NCI-H2029 (cell line): ENCODE measurements around the gene ASPHD1.
"Not testable (repeated sequence)": the region's sequence is repeated elsewhere in the genome, so short reads cannot be mapped to it uniquely, and the experiment has no call there.

Experiments used
- DNase-seq: peaks from one replicate; lab custom pipeline; 2025; lab: John Stamatoyannopoulos, UW

ASPHD1 gene, protein sequence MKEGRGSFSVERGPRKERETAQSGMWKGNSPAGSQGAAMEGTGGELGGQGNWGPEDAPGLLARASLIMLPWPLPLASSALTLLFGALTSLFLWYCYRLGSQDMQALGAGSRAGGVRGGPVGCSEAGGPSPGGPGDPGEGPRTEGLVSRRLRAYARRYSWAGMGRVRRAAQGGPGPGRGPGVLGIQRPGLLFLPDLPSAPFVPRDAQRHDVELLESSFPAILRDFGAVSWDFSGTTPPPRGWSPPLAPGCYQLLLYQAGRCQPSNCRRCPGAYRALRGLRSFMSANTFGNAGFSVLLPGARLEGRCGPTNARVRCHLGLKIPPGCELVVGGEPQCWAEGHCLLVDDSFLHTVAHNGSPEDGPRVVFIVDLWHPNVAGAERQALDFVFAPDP

DNA sequence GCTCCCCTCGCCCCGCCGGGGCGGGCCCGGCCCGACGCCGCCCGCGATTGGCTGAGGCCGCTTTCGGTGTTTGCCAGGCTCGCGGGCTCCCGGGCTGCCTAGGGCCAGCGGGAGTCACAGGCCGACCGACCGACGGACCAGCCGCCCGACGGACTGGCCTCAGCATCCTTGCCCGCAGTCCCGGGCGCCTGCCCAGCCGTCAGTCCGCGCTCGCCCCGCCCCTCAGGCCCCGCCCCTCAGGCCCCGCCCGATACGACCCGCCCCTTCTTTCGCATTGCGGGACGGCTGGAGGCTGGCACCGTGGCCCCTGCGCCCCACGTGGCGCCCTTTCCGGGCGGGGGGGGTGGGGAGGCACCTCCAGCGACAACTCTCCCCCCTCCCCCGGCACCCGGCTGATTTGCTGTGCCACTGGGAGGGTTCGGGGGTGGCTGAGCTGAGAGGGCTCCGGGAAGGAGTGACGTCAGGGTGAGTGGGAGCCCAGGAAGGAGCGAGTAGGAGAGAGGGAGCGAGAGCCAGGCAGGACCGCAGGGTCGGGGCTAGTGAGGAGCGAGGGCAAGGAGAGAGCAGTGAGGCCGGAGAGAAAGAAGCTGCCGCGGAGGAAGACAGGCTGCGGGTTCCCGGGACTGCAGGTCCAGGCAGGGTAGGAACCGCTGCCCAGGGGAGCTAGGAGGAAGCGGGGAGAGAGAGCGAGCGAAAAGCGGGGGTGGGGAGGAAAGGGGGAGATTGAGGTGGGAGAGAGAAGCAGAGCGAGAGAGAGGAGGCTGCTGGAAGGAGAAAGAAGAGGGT, at the start of gene ASPHD1:
TSS of gene ASPHD1 (plus strand) at position 387 of the 786 bp plus-strand sequence. CDS start 484 bp downstream, outside the sequence.
- peak; percentile 48 for DNase-seq

DNA sequence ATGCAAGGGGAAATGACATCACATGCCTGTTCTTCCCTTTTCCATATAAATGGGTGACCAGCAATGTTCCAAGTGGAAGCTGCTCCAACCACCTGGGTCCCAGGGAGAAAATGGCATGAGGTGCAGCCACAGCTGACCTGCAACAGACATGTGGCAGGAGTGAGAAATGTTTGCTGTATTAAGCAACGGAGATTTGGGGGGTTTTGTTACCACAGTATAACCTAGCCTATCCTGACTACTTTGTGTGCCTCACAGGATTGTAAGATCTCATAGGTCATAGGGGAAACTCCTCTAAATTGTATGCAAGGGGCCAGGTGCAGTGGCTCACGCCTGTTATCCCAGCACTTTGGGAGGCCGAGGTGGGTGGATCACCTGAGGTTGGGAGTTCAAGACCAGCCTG, 49.3 kb upstream of the ASPHD1 start:
- no peak for DNase-seq

DNA sequence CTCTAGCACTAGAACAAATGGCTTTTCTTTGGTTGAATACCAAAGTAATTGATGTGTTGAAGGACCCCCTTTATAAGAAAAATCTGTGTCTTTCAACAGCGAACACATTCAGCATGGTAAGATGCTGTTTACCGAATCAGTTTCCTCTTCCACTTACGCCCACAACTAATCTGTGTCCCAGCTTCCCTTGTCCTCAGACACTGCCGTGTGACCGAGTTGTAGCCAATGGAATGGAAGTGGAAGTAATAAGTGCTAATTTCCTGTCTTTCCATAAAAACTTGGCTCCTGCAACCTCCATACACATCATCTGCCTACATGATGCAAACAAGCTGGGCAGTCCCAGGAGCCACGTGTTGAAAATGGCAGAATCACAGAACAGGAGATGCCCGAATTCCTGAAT, 47.6 kb upstream of the ASPHD1 start:
- no peak for DNase-seq

DNA sequence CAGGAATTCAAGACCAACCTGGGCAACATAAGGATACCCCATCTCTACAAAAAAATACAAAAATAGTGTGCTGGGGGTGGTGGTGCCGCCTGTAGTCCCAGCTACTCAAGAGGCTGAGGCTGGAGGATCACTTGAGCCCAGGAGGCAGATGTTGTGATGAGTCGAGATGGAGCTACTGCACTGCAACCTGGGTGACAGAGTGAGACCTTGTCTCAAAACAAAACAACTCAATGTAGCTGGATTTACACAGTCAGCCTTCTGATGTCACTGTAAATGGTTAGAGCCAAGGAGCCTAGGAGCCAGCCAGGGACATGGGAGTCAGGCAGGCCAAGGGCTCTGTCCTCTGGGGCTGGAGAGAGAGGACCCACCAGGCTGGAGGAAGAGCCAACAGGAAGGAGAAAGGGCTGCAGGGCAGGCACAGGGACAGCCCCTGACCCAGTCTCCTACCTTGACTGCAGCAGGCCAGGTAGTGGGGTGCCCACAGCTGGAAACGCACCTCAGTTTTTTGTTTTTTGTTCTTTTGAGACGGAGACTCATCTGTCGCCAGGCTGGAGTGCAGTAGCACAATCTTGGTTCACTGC, 45.7 kb upstream of the ASPHD1 start:
- no peak for DNase-seq

DNA sequence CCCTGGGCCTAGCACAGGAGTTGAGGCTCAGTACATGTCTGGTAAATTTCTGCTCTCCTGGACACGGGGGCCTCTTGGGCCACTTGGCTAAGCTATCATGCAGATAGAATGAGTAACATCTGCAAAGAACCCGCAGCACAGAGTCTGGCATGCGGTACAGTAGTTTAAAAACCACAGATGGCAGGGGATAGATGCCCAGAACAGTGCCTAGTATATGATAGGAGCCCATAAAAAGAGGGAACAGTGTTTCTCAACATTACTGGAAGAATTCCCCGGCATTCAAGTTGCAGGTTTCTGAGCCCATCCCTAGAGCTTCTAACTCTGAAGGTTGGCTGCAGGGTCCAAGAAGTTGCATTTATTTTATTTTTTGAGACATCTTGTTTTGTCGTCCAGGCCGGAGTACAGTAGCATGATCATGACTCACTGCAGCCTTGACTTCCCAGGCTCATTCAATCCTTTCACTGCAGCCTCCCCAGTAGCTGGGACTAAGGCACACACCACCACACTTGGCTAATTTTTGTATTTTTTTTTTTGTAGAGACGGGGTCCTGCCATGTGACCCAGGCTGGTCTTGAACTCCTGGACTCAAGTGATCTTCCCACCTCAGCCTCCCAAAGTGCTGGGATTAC, 43.0 kb upstream of the ASPHD1 start:
- no peak for DNase-seq

DNA sequence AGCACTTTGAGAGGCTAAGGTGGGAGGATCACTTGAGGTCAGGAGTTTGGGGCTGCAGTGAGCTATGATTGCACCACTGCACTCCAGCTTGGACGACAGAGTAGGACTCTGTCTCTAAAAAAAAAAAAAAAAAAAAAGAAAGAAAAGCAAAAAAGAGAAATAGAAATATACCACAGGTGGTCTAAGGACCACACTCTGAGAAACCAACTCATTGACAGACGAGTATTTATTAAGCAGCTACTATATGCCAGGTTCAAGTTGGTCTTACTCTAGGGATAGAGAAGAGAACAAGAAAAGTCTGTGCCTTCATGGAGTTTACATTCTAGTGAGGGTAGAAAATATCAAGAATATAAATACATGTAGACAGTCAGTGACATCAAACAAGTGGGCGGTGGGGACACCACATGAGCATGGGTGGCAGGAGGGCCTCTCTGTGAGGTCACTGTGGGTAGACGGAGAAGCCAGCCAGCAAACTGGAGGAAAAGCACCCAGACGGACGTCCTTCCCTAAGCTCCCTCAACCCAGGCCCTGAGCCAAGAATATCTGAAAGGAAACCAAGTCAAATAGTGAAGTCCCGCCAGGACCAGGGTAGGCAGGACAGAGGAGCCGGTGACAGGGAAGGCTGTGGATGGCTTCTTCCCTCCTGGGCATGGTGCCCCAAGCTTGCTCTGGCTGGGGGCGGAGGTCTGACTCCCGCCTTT, 42.0 kb upstream of the ASPHD1 start:
- no peak for DNase-seq

DNA sequence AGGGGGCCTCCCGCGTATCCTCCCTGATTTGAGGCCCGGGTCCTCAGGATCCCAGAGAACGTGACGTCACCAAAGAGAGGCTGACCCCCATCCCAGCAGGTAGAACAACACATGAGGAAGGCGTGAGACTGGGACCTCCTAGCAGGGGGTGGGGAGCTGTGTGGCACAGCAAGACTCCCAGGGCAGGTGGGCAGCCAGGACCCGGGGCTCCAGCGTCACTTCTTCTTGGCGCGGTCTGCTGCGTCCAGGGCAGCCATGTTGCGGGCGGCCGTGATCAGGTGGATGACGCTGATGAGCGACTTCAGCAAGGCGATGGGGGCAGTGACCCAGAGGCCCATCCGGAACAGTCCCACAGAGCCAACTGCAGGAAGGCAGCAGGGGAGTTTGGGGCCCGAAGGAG, 41.3 kb upstream of the ASPHD1 start:
- no peak for DNase-seq

DNA sequence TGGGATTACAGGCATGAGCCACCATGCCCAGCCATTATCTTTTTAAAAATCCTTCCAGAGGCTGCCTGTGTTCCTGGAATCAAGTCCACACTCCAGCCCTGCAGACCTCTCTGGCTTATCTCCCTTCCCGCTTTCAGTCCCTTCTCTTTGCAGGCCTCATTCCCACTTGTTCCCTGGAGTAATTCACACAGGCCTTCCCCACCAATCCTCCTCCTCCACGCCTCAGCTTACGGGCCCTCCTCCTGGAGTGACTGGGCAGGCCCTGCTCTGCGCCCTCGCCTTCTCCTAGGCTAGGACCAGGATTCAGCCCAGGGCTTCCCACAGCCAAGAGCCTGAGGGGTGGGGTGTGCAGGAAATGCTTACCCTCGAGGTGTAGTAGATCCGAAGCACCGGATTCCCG, 40.1 kb upstream of the ASPHD1 start:
- DNase-seq: no peak

DNA sequence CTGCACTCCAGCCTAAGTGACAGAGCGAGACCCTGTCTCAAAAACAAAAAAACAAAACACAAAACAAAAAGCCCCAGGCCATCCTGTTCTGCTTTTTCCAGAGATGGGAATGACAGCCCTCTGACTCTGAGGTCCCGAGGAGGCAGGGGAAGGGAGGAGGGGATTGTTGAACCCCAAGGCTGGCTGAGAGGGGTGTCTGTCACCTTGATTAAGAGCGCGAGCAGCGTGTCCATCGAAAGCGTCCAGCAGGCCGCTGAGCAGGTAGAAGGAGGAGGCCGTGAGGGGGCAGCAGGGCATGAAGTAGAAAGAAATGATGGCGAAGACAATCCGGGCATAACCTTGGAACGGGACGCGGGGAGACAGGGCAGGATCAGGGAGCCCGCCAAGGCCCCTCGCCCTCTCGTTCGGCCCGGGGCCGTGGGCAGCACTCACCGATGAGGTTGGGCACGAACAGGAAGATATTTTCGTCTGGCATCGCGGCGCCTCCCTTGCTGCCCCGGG, 37.9 kb upstream of the ASPHD1 start:
- no peak for DNase-seq

DNA sequence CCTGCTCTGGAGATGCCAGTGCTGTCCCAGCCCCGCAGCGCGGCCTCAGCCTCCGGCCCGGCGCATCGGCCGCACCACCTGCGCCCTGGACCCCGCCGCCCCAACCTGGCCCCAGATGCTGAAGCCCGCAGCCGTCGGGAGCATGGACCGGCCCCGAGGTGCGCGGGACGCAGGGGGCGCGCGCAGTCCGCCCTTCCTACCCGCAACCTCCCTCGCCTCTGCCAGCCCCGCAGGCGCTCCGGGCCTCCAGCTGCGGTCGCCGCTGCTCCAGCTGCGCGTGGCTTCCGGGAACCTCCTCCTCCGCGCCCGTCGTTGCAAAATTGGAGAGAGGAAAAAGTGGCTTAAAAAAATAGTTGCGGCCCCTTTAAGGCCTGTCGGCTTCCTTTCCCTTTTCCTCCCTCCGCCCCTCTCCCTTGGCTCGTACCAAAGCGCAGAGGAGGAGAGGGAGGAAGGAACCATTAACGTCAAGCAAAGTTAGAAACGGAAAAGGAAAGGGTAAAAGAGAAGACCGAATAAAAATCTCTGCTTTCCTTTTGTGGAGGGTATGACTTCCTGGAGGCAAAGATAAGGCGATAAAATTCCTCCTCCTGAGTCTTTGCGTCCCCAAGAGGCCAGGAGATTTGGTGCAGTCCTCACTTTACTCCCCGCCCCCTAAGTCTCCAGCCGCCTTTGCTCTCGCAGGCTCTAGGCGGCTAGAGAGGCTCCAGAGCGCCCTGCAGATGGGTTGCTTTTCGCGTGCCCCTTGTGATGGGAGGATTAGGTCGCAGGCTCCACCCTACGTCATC, 37.2 kb upstream of the ASPHD1 start, which contains the start of gene CDIPT:
TSS of gene CDIPT (minus strand) at position 343 of the 785 bp plus-strand sequence. CDS start 369 bp downstream, outside the sequence.
- peak; percentile 96 for DNase-seq

DNA sequence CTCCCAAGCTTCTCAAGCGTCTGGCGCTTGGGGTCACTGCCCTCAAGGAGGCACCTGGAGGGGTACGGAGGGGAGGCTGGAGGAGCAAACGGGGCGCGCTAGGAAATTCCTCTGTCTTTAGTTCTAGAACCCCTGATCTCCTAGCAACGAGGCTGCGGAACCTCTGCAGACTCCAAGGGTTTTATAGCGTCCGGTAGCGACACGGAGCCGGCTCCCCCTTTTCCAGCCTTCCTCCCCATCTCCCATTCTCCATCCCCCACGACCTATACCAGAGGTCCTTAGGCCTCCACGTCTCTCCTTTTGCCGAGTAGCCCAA, 36.7 kb upstream of the ASPHD1 start:
- DNase-seq: no peak

DNA sequence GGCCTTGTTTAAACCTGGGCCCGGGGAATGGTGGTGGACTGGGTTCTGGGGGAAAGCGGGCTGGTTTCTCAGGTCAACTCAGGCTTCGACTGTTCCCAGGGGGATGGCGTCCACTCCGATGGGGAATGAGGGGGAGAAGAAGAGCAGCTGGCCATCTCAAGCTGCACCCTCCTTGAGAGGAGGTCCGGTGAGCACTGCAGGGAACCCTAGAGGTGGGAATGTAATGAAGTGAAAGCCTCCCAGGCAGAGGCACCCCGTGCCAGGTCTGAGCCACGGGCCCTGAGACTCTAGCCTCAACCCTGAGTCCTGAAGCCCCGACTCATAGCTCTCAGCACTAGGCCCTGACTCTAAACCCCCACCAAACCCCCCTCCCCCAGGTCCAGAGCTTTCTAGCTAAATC, 36.1 kb upstream of the ASPHD1 start:
- no peak for DNase-seq

DNA sequence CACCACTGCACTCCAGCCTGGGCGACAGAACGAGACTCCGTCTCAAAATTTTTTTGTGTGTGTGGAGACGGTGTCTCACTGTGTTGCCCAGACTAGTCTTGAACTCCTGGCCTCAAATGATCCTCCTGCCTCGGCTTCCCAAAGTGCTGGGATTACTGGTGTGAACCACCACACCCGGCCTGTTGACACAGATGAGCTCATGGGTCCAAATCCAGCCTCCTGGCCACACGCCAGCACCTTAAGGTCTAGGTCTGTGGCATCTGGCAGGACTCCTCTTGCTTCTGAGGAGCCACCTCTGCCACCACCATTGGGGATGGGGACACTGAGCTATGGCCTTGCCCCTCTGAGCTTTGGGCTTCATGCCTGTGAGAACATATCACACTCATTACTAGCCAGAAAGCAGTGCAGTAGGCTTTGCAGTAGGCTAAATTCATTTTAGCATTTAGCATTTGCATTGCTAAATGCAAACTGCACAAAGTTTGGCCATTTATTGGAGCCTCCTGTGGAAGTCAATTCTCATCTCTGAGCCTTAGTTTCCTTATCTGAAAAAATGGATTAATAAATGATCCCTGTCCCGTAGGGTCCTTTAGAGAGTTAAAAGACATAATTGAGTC, 31.8 kb upstream of the ASPHD1 start:
- DNase-seq: peak; percentile 9

DNA sequence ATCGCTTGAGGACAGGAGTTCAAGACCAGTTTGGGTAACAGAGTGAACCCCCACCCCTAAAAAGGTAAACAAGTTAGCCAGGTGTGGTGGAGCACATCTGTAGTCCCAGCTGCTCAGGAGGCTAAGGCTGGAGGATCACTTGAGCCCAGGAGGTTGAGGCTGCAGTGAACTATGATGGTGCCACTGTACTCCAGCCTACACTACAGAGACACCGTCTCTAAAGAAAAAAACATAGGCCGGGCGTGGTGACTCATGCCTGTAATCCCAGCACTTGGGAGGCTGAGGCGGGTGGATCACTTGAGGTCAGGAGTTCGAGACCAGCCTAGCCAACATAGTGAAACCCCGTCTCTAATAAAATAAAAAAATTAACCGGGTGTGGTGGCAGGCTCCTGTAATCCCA, 31.2 kb upstream of the ASPHD1 start:
- not testable (repeated sequence) for DNase-seq

DNA sequence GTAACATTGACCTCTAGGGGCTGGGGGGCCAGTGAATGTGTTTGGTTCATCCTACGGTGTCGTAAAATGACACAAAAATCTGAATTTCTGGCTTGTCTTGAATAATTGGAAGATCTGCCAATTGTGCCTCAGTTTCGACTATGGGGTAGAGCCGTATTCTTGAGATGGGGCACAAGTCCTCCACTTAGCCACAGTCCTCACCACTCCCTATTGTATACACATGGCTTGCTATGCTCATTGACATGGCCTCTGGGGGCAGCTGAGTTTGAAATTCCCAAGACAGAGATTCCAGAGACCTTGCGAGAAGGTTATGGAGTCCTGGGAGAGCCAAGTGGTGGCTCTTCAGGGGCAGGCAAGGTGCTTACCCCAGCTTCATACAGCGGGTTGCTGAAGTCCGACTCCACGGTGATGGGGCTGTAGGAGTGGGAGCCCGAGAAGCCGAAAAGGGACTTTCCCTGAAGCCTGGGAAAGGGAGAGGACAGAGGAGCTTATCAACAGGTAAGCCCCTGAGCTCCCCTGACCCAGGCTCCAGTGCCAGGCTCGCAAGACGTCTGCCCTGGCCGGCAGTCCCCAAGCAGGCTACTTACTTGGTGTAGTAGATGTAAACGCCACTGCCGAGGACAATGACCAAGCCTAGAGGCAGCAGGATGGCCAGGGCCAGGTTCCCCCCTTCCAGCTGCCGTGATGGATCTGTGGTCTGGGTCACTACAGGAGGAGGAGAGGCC, 28.3 kb upstream of the ASPHD1 start:
- no peak for DNase-seq

DNA sequence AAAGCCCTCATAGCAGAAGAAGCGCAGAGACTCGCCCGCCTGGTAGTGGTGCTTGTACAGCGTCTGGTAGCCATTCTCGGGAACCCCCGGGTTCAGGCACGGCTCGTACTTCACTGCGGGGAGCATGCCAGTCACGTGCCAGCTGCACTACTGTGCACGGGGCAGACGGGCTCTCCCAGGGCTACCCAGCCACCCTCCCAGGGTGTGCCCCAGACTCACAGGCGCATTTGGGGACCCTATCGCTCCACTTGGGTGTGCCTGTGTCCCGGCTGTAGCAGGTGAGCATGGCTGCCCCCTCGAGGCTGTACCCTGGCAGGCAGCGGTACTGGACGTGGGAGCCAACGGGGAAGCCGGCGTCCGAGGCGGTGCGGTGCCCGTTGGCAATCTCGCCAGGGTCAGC, 27.0 kb upstream of the ASPHD1 start:
- DNase-seq: no peak

DNA sequence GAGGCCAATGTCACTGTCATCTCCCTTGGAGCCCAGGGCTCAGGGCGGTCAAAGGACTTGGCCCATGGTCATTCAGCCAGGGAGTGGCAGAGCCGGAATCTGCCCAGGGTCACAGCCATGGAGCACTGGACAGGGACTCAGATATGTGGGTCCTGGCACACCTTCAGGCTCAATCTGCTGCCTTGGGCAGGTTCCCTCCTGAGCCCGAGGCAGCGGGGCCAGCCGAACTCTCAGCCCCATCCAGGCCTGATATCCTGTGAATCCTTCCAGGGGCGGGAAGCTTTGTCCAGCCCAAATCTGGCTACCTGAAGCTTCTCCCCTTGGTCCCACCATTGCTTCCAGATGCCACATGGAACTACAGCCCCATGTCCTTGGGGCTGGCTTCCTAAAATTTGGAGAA, 25.1 kb upstream of the ASPHD1 start:
- DNase-seq: no peak

DNA sequence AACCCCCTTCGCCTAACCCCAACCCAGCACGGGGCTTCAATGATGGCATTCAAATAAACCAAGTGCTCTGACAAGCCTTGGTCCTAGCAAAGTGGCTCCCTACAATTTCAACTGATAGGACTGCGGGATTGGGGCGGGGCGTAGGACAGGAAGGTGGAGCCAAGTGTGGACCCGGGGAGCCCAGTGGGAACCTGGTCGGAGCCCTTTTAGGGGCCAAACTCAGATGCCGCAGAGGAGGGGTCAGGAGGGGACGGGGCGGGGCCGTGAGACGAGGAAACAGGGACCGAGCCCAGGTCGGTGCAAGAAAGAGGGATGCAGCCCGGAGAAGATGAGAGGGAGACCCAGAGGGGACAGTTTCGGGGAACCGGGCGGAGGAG, 24.1 kb upstream of the ASPHD1 start:
- DNase-seq: no peak

DNA sequence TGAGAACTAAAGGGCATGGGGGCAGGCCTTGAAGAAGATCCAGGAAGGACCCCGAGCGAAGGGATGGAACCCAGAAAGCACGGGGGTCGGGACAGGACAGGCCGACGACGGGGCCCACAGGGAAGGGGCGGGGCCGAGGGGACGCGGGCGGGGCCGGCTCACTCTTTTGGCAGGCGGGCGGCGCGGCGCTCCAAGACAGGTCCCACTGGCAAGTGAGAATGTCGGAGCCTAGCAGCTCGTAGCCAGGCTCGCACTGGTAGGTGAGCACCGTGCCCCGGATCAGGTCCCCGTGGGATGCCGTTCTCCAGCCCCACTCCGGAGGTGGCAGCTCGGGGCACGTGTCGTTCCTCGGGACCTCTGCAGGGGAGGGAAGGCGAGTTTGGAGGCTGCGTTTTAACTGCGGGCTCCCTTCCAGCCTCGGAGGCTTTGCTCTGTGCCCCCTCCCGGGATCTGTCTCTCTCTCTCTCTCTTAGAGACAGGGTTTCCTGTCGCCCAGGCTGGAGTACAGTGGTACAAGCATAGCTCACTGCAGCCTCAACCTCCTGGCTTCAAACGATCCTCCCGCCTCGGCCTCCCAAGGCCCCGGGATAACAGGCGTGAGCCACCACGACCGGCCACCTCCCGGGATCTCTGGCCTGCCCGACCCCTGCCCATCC, 23.6 kb upstream of the ASPHD1 start:
- DNase-seq: no peak
